ENCODE measurements around the gene SRRM5.
"Not testable (repeated sequence)": the region's sequence is repeated elsewhere in the genome, so short reads cannot be mapped to it uniquely, and the experiment has no call there.

The SRRM5 gene

DNA sequence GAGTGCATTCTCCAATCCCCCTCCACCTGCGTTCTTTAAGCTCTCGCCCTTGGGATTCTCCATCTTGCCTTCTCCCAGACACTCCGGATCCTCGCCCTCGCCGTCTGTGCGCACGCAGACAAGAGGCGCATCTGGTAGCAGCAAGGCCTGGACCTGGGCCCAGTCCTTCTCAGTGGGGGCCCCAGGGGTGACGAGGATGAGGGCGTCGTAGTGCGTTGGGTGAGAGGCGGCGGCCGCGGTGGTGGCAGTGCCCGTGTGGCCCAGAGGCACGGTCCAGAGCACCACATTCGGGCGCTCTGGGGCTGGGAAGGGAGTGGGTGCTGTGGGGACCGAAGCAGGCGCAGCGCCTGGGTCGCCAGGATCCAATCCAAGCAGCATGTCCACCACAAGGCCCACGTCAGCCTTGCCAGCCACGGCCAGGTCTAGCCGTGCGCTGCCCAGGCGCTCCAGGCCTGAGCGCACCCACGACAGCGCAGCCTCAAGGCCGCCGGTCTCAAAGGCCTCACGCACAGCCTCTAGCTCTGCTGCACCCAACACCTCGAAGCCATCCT lies 19.0 kb upstream of the SRRM5 start:
- no peak for DNase-seq

DNA sequence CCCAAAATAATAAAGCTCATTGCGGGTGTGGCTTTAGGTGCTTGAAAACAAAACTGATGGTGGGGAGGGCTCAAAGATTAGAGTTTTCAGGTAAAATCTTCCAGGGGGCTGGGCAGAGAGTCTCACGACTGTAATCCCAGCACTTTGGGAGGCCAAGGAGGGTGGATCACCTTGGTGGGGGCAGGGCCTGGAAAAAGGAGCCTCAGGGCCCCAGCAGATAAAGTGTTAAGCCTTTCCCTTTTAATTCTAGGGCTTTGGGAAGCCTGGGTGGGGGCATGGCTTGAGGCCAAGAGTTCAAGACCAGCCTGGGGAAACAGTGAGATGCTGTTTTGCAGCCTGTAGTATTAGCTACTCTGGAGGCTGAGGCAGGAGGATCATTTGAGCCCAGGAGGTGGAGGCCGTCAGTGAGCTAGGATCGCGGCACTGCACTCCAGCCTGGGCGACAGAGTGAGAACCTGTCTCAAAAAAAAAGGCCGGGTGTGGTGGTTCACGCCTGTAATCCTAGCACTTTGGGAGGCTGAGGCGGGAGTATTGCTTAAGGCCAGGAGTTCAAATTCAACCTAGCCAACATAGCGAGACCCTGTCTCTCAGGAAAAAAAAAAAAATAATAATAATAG lies 17.7 kb upstream of the SRRM5 start:
- no peak for DNase-seq

DNA sequence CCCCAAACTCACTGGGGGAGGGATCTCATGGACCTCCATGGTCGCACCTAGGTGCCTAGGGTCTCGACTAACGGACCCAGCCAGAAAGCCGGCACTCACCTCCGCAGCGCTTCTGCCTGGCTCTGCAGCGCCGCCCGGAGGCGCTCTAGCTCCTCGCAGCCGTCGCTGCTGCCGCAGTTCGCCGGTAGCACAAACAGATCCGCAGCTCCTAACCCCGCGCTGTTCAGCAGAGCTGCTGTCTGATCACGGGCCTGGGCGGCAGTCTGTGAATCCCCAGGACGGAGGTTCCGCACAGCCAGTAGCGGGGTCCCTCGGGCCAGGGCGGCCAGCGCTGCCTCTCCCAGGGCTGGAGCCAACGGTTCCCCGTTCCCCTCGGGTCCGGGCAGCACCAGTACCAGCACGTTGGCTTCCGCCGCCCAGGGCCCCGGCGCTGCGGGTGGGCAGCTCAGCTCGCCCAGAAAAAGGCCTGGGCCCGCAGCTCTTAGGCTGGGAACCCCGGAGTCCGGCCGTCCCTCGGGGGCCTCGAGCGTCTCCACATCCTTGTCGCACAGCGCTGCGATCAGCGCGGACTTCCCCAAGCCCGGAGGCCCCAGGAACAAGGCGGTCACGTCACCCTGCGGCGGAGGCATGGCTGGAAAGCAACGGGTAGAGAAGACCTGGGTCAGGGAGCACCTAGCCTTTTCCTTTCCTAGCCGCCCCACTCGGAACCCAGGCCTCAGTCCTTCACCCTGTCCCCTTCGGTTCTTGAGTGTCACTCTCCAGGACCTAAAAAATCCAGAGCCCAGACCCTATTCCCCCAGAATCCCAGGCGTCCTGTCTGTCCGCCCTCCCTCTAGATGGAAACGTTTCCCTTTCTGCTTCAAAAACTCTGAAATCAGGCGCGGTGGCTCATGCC lies 16.9 kb upstream of the SRRM5 start:
- DNase-seq = no peak

DNA sequence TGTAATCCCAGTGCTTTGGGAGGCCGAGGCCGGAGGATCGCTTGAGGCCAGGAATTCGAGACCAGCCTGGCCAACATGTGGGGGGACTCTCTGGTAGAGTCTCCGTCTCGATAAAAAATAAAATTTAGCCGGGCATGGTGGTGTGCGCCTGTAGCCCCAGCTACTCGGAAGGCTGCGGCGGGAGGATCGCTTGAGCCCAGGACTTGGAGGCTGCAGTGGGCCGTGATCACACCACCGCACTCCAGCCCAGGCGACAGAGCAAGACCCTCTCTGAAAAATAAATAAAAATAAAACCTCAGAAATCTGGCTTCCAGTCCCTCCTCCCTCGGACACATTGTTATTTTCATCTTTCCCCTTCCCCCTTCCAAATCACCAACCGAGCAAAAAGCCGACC lies 16.3 kb upstream of the SRRM5 start:
- no peak for DNase-seq

DNA sequence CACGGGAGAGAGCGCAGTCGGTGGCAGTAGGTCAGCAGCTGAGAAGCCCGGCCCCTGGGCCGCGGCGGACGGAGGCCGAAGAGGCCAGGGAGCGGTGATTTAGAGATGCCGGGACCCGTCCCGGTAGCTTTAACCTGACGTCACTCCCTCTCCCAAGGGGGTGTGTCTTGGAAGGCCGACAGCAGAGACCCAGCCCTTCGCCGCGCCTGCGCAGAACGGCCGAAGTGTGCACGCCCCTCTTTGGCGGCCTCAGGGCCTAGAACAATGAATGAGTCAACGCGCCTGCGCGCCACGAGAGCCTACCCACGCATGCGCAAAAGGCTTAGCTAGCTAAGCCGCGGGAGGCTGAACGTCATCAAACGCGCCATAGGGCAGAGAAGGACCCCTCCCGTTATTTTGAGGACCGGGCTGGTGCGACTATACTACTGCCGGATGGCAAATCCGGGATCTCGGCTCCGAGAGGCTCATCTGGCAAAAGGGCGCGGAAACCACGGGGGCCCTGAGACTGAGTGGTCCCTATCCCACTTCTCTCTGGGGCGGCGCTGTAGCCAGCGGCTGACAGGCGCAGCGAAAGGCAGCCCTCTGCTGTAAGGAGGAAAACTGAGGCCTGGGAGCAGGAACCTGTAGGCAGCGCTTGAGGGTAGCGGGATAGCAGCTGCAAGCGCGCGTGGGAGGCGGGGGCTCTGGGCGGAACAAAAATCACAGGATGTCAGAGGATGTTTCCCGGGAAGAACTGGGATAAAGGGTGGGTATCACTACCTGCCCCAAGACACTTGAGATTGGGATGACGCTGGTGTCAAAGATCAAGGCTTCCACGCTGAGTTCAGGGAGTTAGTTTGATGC lies 15.7 kb upstream of the SRRM5 start, which contains the start of the genes IRGQ and ZNF576:
Gene IRGQ, minus strand, starts transcription at position 136 of the 843 bp plus-strand sequence. CDS start 796 bp downstream, outside the sequence.
Gene ZNF576, plus strand, starts transcription at position 597 of the 843 bp plus-strand sequence. CDS start 514 bp downstream, outside the sequence.
- DNase-seq = peak; percentile 100

DNA sequence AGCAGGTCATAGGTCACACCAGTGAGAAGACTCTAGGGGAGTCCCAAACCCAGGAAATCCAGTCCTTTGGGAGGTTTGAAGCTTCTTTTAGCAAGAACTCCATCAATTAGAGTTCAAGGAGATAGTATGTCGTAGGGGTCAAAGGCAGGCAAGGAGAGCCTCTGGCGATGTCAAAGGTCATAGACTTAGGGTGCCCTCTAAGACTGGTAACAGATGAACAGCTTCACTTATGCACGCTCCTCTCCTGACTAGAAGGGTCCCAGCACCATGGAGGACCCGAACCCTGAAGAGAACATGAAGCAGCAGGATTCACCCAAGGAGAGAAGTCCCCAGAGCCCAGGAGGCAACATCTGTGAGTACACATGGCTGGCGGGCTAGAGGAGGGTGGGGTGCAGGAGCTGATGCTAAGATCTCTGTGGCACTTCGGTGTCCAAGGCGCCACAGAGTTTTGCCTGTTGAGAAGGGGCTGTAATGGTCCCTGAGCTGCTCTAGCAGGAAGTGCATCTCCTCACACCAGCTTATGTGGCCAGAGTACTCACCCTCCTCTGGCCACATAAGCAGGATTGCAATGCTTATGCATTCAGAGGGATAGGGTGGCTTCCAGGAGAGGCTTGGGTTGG lies 14.9 kb upstream of the SRRM5 start:
- no peak for DNase-seq

DNA sequence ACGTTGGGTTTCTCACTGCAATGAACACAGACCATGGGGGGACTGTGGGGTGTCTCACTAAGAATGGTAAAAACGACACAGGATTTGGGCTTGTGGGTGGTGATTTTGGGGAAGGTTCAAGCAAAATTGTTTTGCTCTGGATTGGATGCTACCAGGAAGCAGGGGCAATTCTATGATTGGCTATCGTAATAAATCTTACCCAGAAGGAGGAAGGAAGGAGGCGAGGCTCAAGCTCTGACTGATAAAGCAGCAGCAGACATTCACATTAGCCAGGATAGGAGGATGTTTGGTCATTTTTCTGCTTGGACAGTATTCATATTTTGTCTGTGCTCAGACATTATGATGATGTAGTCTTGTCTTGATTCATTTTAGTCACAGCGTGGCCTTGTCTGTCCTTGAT lies 14.0 kb upstream of the SRRM5 start:
- DNase-seq = no peak

DNA sequence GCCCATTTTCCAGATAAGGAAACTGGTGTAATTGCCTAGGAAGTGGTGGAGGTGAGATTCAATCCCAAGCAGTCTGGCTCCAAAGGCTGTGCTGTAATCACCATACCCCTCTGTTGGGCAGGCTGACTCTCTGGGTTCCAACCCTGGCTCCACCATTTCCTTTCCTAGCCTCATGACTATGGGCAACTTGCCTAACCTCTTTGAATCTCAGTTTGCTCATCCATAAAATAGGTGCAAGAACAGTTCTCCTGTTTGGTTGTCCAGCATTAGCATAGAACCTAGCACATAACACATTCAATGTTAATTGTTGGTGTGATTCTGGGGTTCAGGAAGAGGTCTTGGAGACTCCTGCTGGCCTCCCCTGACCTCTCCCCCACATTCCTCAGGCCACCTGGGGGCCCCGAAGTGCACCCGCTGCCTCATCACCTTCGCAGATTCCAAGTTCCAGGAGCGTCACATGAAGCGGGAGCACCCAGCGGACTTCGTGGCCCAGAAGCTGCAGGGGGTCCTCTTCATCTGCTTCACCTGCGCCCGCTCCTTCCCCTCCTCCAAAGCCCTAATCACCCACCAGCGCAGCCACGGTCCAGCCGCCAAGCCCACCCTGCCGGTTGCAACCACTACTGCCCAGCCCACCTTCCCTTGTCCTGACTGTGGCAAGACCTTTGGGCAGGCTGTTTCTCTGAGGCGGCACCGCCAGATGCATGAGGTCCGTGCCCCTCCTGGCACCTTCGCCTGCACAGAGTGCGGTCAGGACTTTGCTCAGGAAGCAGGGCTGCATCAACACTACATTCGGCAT lies 13.2 kb upstream of the SRRM5 start:
- DNase-seq = no peak

DNA sequence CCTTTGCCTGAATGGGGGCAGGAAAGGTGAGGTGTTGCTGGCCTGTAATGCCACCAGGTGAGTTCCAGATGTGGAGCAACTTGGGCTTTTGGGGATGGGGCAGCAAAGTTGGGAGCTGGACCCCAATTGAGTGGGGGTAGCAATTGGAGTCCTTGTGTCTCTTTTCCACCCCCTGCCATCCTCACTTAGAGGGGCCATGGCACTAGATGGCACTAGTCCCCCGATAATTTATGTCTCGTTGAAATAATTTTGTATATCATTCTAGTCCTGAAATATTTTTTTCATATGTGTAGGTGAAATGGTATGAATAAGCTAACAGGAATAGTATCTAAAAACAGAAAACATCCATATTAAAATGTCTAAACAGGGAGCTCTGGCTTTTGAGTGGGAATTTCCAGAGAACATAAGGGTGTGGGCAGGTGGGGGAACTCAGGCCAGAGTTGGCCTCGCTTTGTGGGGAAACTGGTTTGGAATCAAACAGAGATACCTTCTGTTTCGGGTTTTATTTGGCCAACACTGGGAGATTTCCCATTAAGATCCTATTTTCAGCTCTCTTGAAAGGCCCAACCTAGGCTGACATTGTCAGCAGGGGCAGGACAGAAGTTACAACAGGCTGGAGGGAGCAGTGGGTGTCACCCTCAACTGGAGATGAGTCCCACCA lies 12.1 kb upstream of the SRRM5 start:
- DNase-seq = no peak

DNA sequence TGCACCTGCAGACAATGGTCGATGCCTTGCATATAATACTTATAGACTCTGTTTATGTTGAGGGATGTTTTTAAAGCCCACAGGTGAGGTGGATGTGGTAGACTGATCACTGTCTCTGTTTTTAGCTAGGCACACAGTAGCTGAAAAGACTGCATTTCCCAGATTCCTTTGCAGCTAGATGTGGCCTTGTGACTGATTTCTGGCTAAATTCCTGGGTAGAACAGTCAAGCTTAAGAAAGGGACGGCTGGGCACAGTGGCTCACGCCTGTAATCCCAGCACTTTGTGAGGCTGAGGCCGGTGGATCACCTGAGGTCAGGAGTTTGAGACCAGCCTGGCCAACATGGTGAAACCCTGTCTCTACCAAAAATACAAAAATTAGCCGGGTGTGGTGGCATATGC lies 11.6 kb upstream of the SRRM5 start:
- not testable (repeated sequence) for DNase-seq

DNA sequence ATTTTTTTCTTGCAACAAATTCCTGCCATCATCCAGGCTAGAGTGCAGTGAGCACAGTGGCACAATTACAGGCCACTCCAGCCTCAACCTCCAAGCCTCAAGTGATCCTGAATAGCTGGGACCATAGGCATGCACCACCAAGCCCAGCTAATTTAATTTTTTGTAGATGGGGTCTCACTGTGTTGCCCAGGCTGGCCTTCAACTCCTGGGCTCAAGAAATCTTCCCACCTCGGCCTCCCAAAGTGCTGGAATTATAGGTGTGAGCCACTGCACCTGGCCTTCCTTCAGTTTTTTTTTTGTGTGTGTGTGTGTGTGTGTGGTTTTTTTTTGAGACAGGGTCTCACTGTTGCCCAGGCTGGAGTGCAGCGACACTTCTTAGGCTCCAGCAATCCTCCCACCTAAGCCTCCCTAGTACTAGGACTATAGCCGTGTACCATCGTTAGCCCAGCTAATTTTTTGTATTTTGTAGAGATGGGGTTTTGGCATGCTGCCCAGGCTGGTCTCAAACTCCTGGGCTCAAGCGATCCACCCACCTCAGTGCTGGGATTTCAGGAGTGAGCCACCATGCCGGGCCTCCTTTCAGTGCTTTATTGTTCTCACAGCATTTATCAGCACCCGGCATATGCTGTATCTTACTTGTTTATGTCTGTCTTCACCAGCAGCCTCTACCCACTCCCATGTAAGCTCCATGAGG lies 5.9 kb upstream of the SRRM5 start:
- DNase-seq = no peak

DNA sequence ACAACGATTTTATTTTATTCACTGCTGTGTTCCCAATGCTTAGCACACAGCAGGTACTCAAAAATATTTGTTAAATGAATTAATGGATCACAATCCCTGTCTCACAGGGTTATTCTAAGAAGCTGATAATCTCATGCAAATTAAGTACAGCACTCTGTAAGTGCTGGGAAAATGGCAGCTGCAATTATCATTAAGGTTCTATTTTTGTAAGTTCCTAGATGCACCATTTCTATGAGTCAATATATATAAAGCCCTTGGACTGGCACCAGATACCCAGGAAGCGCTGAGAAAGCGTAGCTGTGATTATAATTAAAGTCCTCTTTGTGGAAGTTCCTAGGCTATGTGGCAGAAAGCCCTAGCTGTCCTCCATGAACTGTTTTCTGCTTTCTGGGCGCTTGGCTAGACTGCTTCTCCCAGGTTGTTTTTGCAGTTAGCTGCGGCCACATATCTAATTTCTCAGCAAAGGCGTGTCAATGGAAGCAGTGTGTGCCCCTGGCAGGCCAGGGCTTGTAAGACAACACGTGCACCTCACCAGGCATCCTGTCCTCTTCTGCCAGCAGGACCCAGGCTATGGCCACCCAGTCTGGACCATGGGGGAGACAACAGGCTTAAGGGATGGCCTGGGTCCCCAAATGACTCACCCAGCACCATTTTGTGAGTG lies 5.2 kb upstream of the SRRM5 start:
- DNase-seq = no peak

DNA sequence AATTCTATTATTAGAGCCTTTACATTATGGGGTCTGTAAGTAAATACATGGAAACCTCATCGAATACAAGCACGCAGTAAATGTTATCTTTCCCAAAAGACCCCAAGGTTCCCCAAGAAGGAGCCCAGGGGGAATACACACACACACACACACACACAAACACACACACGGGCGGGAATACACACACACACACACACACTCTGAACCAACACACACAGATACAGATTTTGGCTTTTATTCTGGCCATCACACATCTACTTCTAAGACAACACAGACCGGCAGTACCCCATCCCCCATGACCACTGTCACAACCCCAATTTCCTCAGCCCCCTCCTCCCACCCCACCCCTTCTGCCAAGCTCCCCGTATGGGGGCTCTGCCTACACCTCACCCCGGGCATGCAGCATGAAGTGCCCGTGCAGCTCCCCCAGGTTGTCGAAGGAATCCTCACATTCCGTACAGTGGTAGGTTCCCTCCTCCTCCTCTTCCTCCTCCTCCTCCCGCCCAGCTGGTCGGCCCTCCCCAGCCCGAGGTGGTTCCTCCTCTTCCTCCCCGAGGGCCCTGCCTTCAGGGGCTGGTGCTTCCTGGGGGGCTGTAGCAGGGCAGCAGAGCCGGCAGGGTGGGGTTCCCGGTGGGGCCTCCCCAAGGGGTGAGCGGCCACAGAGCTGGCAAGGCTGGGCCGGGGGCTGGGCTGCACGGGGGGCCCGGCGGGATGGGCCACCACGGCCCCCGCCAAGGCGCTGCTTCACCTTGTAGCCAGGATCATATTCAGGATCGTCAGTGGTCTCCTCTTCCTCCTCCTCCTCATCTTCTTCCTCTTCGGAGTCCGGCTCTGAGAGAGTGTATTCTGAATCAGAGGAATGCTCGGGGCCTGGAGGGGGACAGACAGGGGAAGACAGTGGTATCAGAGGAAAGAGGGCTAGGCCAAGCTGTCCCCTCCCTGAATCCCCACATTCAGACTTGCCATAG lies 4.4 kb upstream of the SRRM5 start:
- no peak for DNase-seq

DNA sequence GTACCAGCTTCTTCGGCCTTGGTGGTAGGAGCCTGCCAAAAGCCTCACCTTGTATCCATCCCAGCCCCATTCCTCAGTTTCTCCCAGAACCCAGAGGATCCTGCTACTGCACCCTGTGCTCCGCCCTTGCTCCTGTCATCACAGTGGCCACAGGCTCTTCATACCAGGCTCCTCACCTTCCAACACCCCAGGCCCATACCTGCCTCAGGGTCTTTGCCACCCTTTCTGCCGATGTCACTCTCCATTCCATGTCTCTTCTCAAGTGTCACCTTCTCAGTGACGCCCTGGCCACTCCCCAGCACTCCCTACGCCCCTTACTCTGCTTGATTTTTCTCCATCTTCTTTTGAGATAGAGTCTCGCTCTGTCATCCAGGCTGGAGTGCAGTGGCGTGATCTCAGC lies 2.0 kb upstream of the SRRM5 start:
- DNase-seq = no peak

DNA sequence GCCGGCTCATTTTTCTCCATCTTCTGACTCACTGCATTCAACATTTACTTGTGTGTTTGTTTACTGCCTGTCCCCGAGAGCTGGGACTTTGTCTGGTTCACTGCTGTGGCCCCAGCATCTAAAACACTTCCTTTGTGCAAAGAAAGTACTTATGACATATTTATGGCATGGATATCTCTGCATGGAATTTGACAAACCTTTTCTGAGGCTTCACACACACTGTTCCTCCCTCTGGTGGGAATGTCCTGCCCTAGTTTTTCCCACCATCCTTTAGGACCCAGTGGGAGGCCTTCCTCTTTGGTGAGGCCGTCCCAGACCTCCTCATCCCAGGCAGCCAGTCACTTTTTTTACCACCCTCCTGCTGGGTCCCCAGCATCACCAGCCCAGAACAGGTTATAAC lies 1.4 kb upstream of the SRRM5 start:
- DNase-seq = no peak

DNA sequence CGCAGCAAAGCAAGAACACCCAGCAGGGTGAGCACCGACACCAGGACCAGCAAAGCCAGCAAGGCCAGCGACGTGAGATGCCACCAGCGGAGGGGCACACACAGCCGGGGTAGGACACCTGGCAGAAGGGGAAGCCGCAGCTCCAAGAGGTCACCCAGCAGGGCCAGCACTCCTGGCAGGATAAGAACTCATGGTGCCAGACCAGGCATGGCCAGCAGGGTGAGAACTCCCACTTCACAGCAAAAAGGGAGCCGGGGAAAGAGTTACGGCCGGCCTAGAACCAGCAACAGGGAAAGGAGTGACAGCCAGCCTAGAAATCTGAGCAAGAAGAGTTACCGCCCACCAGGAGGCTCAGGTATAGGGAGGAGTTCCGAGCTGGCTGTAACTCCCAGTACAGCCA lies 486 bp downstream of the SRRM5 start:
- no peak for DNase-seq

DNA sequence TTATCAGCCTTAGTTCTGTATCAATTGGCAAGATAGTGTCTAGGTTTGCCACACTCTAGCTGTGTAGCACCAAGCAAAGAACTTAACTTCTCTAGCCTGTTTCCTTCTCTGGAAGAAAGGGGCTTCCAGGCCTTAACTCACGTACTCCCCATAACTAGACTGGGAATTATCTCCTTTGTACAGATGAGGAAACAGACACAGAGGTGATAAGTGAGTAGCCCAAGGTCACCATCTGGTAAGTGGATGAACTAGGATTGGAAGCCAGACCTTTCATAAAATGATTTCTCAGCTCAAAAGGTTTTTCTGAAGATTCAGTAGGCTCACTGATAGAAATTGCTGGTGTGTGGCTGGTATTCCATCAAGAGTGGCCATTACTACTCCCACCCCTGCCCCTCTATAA lies 4.4 kb downstream of the SRRM5 start:
- no peak for DNase-seq

DNA sequence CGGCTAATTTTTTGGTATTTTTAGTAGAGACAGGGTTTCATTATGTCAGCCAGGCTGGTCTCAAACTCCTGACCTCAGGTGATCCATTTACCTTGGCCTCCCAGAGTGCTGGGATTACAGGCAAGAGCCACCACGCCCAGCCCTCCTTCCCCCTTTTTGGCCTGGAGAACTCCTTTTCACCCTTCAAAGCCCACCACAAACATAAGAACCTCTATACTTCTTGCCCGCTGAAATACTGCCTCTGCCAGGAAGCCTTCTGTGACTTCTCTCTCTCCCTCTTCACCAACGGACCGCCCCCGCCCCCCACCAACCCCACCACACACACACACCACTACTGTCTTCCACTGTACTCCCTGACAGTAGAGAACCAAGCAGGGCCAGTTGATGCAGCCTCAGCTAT lies 5.1 kb downstream of the SRRM5 start:
- DNase-seq = no peak

DNA sequence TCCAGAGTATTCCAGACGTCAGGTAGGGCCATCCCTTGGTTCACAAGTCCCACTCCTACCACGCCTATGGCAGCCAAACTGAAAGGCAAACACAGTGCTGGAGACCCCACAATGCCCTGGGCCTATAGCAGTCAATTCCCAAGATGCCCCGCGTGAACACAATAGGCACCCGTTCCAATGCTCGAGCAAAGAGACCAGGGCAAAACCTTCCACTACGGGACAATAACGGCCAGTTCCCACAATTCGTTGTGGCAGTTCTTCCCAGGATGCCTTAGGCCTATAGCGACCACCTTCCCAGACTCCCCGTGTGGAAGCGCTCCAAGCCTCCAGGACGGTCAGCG lies 7.0 kb downstream of the SRRM5 start:
- peak; percentile 77 to 86 for DNase-seq

Measured in NCI-H1930 (cell line).